Measurements from ENCODE around the gene ACADSB. TPM values are rescaled to one million over a fixed set of nuclear protein-coding genes. Genes with fewer than 3 reads are reported as not detected.

The ACADSB gene
- total RNA-seq, 1 donor from 2014 or later: 5.6 TPM

DNA sequence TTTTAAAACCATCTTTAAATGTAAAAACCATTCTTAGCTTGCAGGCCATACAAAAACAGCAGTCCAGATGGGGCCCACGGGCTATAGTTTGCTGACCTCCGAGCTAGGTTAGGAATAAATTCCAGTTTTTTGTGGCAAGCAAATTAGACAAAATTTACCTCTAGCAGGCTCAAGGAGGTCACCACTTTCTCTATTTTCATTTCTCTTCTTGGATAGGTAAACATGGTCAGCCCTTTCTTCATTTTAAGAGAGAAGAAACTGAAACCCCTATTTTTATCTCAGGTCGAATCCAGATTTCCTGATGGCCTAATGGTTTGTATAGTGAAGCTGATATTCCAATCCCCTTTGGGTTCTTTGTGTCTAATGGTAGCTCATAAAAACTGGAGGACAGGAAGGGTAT lies 10.9 kb upstream of the ACADSB start:
- TF ChIP-seq, protein P1, sequence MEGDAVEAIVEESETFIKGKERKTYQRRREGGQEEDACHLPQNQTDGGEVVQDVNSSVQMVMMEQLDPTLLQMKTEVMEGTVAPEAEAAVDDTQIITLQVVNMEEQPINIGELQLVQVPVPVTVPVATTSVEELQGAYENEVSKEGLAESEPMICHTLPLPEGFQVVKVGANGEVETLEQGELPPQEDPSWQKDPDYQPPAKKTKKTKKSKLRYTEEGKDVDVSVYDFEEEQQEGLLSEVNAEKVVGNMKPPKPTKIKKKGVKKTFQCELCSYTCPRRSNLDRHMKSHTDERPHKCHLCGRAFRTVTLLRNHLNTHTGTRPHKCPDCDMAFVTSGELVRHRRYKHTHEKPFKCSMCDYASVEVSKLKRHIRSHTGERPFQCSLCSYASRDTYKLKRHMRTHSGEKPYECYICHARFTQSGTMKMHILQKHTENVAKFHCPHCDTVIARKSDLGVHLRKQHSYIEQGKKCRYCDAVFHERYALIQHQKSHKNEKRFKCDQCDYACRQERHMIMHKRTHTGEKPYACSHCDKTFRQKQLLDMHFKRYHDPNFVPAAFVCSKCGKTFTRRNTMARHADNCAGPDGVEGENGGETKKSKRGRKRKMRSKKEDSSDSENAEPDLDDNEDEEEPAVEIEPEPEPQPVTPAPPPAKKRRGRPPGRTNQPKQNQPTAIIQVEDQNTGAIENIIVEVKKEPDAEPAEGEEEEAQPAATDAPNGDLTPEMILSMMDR (IDR thresholded peaks at IDR 0.05; ENCODE audit: insufficient read depth, low read length, poor library complexity, severe bottlenecking): no peak
- no peak for DNase-seq (ENCODE audit: low read depth)
- Histone ChIP-seq H3K36me3 (ENCODE audit: control insufficient read depth, insufficient read depth, low read length) (peaks cover 1% of the 10 kb centered on the region), H3K27me3 (ENCODE audit: control insufficient read depth, insufficient read depth, low read length) (no peaks in the 10 kb centered on the region), H3K4me3 (ENCODE audit: low read depth, low read length) (no peak overlapping the region)

DNA sequence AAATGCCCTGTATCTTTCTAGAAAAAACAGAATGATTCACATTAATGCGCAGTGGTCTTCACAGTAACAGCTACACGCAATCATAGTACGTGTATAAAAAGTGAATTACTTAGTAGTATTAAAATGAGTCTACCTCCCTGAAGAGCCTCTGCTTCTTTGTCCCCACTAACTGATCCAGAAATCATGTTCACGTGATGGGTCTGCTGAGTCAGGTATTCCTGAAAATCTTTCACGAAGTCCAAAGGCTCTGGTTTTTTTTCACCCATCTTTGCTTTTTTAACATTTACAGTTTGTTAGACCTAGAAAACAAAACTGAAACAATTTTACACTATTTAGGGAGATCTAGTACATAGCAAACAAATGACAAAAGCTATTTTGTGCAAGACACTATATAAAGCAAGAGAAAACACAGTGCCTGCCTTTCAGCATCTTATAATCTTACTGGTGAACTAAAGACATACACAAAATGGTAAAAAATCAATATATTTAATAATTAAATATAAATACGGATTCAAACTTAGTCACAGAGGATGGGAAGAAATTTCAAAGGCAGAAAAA lies 10.4 kb upstream of the ACADSB start:
- TF ChIP-seq, protein P1 (IDR thresholded peaks at IDR 0.05; ENCODE audit: insufficient read depth, low read length, poor library complexity, severe bottlenecking): no peak
- no peak overlapping the region for H3K4me3 ChIP-seq (ENCODE audit: low read depth, low read length)
- no peaks in the 10 kb centered on the region for H3K27me3 ChIP-seq (ENCODE audit: control insufficient read depth, insufficient read depth, low read length)
- no peak for DNase-seq (ENCODE audit: low read depth)
- peaks cover 1% of the 10 kb centered on the region for H3K36me3 ChIP-seq (ENCODE audit: control insufficient read depth, insufficient read depth, low read length)

DNA sequence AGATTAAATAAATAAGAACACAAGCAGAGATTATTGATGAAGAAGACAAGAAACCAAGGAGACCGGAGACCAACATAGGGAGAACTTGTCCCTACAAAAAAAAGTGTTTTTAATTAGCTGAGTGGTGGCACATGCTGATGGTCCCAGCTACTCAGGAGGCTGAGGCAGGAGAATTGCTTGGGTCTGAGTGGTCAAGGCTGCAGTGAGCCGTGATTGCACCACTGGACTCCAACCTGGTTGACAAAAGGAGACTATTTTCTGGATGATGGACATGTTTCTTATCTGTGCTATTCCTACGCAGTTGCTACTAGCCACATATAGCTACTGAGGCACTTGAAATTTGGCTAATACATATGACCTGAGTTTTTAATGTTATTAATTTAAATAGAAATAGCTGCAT lies 9.9 kb upstream of the ACADSB start:
- DNase-seq (ENCODE audit: low read depth): no peak
- H3K4me3 ChIP-seq (ENCODE audit: low read depth, low read length): no peak overlapping the region
- H3K36me3 ChIP-seq (ENCODE audit: control insufficient read depth, insufficient read depth, low read length): peaks cover under 1% of the 10 kb centered on the region
- H3K27me3 ChIP-seq (ENCODE audit: control insufficient read depth, insufficient read depth, low read length): no peaks in the 10 kb centered on the region
- TF ChIP-seq, protein P1 (IDR thresholded peaks at IDR 0.05; ENCODE audit: insufficient read depth, low read length, poor library complexity, severe bottlenecking): no peak

DNA sequence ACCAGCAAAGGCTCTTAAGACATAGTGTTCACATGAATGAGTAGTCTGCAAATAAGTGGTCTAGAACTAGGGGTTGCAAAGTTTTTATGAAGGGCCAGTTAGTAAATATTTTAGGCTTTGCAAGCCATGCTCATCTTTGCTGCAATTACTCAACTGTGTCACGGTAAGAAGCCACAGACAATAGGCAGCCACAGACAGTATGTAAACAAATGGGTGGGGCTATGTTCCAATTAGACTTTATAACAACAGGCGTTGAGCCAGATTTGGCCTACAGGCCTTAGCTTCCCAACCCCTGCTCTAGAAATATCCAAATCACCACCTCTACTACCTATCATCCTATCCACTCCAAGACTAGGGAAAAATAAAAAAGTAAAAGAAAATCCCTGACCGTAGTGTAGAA lies 9.5 kb upstream of the ACADSB start:
- Histone ChIP-seq H3K36me3 (ENCODE audit: control insufficient read depth, insufficient read depth, low read length) (no peaks in the 10 kb centered on the region), H3K4me3 (ENCODE audit: low read depth, low read length) (no peak overlapping the region), H3K27me3 (ENCODE audit: control insufficient read depth, insufficient read depth, low read length) (no peaks in the 10 kb centered on the region)
- no peak for DNase-seq (ENCODE audit: low read depth)
- TF ChIP-seq, protein P1 (IDR thresholded peaks at IDR 0.05; ENCODE audit: insufficient read depth, low read length, poor library complexity, severe bottlenecking): no peak

DNA sequence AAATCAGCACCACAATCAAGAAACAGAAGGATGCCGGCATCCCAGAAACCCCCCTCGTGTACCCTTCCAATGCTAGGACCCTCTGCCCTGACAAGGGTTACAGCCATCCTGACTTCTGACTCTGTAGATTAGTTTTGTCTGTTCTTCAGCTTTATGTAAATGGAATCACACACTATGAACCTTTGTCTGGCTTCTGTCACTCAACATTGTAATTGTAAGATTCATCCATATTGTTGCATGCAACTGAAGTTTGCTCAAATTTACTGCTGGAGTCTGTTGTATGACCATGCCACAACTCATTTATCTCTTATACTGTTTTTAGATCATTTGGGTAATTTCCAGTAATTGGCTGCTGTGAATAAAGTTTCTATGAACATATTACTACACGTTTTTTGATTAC lies 8.7 kb upstream of the ACADSB start:
- Histone ChIP-seq H3K4me3 (ENCODE audit: low read depth, low read length) (no peak overlapping the region), H3K27me3 (ENCODE audit: control insufficient read depth, insufficient read depth, low read length) (no peaks in the 10 kb centered on the region), H3K36me3 (ENCODE audit: control insufficient read depth, insufficient read depth, low read length) (no peaks in the 10 kb centered on the region)
- TF ChIP-seq, protein P1 (IDR thresholded peaks at IDR 0.05; ENCODE audit: insufficient read depth, low read length, poor library complexity, severe bottlenecking): no peak
- DNase-seq (ENCODE audit: low read depth): no peak

DNA sequence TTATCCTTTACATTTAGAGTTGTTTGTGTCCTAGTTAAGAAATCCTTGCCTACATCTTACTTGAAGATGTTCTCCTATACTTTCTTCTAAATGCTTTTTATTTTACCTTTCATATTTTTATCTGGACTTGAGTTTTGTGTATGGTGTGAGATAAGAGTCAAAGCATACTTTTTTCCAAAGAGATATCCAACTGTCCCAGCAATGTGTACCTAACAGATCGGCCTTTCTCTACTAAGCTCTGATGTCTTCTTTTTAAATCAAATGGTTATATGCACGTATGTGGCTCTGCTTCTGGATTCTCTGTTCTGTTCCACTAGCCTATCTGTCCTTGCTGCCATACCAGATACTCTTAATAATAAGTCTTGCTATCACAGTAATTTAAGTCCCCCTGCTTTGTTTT lies 7.4 kb upstream of the ACADSB start:
- no peak for DNase-seq (ENCODE audit: low read depth)
- TF ChIP-seq, protein P1 (IDR thresholded peaks at IDR 0.05; ENCODE audit: insufficient read depth, low read length, poor library complexity, severe bottlenecking): no peak
- Histone ChIP-seq H3K27me3 (ENCODE audit: control insufficient read depth, insufficient read depth, low read length) (no peaks in the 10 kb centered on the region), H3K4me3 (ENCODE audit: low read depth, low read length) (no peak overlapping the region), H3K36me3 (ENCODE audit: control insufficient read depth, insufficient read depth, low read length) (no peaks in the 10 kb centered on the region)
